Naive thymus-derived CD4-positive, alpha-beta T cell (primary cell): ENCODE data around the gene COL6A6. TPM values are rescaled to one million over a fixed set of nuclear protein-coding genes. Genes with fewer than 3 reads are reported as not detected.

Source experiments
- ATAC-seq: fragments of 150-1000 bp; cut with Tn5 transposase; 2 replicates; pipeline ENCODE4 v1.10.0; 2021; ENCODE audit warnings: mild to moderate bottlenecking, moderate library complexity
- CTCF ChIA-PET: fragments of 350-600 bp; sonication (Branson Sonifier 250); formaldehyde crosslinking; loops from one replicate; lab custom pipeline; 2021; ENCODE audit warnings: antibody characterized with exemption; lab: Charles Lee
- POLR2A ChIA-PET: fragments of 350-600 bp; sonication (Branson Sonifier 250); formaldehyde crosslinking; loops from one replicate; lab custom pipeline; 2021; ENCODE audit warnings: antibody characterized with exemption, inconsistent platforms; lab: Charles Lee
- DNase-seq, 9 donors: peaks; one replicate each; pipeline versions ENCODE4 v3.0.0 to v3.0.0-alpha.2; 2020 to 2022; ENCODE audit warnings: mixed read lengths in 1 of 9
- H3K27ac ChIP-seq: one replicate; pipeline ENCODE4 v1.7.0; 2013; ENCODE audit warnings: mild to moderate bottlenecking, low read depth, low read length, moderate library complexity
- H3K27me3 ChIP-seq, 2 donors: one replicate each; pipeline ENCODE4 v1.7.0; 2013; ENCODE audit warnings: low read length in 2 of 2, mild to moderate bottlenecking in 2 of 2, moderate library complexity in 2 of 2; ENCODE audit not compliant: control insufficient read depth in 2 of 2, insufficient read depth in 2 of 2
- H3K36me3 ChIP-seq, 3 experiments: 1 replicate in 2 of 3; 2 replicates in 1 of 3; pipeline ENCODE4 v1.7.0; 2013; ENCODE audit warnings: low read length in 3 of 3, mild to moderate bottlenecking in 3 of 3, moderate library complexity in 1 of 3; ENCODE audit not compliant: insufficient read depth in 3 of 3, control insufficient read depth in 2 of 3
- H3K4me1 ChIP-seq, 2 donors: one replicate each; pipeline ENCODE4 v1.7.0; 2013; ENCODE audit warnings: low read length in 2 of 2, mild to moderate bottlenecking in 2 of 2, moderate library complexity in 1 of 2; ENCODE audit not compliant: control insufficient read depth in 2 of 2, insufficient read depth in 2 of 2
- H3K4me3 ChIP-seq: 2 replicates; pipeline ENCODE4 v1.7.0; 2013; ENCODE audit warnings: mild to moderate bottlenecking, low read length
- H3K9me3 ChIP-seq, 3 experiments: 1 replicate in 2 of 3; 2 replicates in 1 of 3; pipeline ENCODE4 v1.7.0; 2013; ENCODE audit warnings: low read length in 3 of 3; ENCODE audit not compliant: control insufficient read depth in 2 of 3
- H3K27ac Mint-ChIP-seq, 9 donors: one replicate each; pipeline ENCODE4 v1.8.0; 2020 to 2022; ENCODE audit warnings: mixed read lengths in 9 of 9, mild to moderate bottlenecking in 8 of 9, moderate library complexity in 5 of 9, inconsistent platforms in 2 of 9
- H3K27me3 Mint-ChIP-seq, 5 donors: one replicate each; pipeline ENCODE4 v1.8.0; 2021 to 2022; ENCODE audit warnings: mixed read lengths in 5 of 5, mild to moderate bottlenecking in 1 of 5
- H3K36me3 Mint-ChIP-seq, 5 donors: one replicate each; pipeline ENCODE4 v1.8.0; 2020 to 2022; ENCODE audit warnings: mixed read lengths in 5 of 5, mild to moderate bottlenecking in 3 of 5, inconsistent platforms in 1 of 5
- H3K4me1 Mint-ChIP-seq, 7 donors: one replicate each; pipeline ENCODE4 v1.8.0; 2020 to 2022; ENCODE audit warnings: mixed read lengths in 7 of 7, mild to moderate bottlenecking in 3 of 7, inconsistent platforms in 1 of 7
- H3K4me3 Mint-ChIP-seq, 10 donors: one replicate each; pipeline ENCODE4 v1.8.0; 2020 to 2022; ENCODE audit warnings: mild to moderate bottlenecking in 10 of 10, mixed read lengths in 10 of 10, moderate library complexity in 6 of 10, inconsistent platforms in 2 of 10
- H3K9me3 Mint-ChIP-seq, 11 donors: one replicate each; pipeline ENCODE4 v1.8.0; 2020 to 2022; ENCODE audit warnings: mixed read lengths in 11 of 11, mild to moderate bottlenecking in 4 of 11, inconsistent platforms in 1 of 11, moderate library complexity in 1 of 11
- intact Hi-C, 2 donors: fragments of 100-400 bp; cut with micrococcal nuclease; formaldehyde crosslinking; loops; one replicate each; pipeline ENCODE4 v1.15.1; 2023
- polyA plus RNA-seq, 2 donors: library from polyadenylated mRNA; unstranded; fragments of 300-500 nt; fragmentation: Illumina TruSeq; gene quantifications; one replicate each; pipeline ENCODE4 v1.2.3, GENCODE V29; 2021
- total RNA-seq, 6 experiments: library from RNA in 5 of 6; stranded (reverse) in 5 of 6; gene quantifications; 1 replicate in 5 of 6; 2 replicates in 1 of 6; pipeline ENCODE4 v1.2.3 and lab custom pipeline; 2021 to 2026

The COL6A6 gene, protein sequence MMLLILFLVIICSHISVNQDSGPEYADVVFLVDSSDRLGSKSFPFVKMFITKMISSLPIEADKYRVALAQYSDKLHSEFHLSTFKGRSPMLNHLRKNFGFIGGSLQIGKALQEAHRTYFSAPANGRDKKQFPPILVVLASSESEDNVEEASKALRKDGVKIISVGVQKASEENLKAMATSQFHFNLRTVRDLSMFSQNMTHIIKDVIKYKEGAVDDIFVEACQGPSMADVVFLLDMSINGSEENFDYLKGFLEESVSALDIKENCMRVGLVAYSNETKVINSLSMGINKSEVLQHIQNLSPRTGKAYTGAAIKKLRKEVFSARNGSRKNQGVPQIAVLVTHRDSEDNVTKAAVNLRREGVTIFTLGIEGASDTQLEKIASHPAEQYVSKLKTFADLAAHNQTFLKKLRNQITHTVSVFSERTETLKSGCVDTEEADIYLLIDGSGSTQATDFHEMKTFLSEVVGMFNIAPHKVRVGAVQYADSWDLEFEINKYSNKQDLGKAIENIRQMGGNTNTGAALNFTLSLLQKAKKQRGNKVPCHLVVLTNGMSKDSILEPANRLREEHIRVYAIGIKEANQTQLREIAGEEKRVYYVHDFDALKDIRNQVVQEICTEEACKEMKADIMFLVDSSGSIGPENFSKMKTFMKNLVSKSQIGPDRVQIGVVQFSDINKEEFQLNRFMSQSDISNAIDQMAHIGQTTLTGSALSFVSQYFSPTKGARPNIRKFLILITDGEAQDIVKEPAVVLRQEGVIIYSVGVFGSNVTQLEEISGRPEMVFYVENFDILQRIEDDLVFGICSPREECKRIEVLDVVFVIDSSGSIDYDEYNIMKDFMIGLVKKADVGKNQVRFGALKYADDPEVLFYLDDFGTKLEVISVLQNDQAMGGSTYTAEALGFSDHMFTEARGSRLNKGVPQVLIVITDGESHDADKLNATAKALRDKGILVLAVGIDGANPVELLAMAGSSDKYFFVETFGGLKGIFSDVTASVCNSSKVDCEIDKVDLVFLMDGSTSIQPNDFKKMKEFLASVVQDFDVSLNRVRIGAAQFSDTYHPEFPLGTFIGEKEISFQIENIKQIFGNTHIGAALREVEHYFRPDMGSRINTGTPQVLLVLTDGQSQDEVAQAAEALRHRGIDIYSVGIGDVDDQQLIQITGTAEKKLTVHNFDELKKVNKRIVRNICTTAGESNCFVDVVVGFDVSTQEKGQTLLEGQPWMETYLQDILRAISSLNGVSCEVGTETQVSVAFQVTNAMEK (N-terminal part only)
- total RNA-seq (under 1 TPM in 1 of 5 experiments, not detected in 4; 0.05 TPM), polyA plus RNA-seq (not detected), total RNA-seq (lab: John Stamatoyannopoulos, UW) (not detected)

DNA sequence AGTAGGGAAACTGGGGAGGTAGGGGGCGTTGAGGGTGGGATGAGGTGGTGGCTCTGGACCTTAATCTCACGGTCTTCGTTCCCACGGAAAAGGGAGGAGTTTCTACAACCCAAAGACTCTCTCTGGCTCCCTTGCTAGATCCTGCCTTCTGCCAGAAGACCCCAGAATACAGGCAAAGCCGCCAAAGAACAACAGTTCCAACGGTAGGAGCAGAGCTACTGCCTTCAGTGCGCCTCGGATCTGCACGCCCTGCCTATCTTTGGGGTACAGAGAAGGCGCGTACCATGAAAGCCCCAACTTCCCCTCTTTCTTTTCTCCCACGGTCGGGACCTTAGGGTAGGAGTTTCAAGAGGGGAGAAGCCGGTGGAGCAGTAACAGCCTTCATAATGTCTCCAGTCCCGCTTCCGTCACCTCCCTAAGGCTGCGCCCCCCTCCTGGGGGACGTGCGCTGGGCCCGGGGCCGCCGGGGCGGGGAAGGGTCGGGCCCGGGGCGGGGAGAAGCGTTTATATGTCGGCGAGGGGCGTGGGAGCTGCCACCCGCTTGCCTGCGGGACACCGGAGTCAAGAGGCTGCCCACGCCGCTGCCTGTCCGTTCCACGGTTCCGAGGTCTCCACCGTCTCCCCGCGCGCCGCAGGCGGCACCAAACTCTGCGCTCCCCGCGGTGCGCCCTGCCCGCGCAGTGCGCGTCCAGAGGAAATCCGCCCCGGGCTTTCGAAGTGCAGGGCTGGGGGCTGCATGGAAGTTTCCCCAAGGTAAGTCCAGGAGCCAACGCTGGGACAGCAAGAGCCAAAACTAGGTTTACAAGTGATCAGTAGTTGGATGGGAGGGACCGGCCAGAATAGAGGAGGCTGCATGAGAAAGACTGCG lies at the start of gene COL6A6:
COL6A6 (plus strand) TSS at position 533 of the 868 bp plus-strand sequence. CDS start 43,188 bp downstream, outside the sequence.
- no peaks in the 10 kb centered on the region for H3K36me3 ChIP-seq
- Mint-ChIP-seq H3K9me3 (peaks cover 0 to 6% (median 0%) of the 10 kb centered on the region in 11 donors), H3K4me1 (peaks cover 0 to 7% (median 0%) of the 10 kb centered on the region in 7 donors), H3K36me3 (peaks cover 0 to 10% (median 0%) of the 10 kb centered on the region in 5 donors), H3K4me3 (no peak within 1 kb of the TSS), H3K27ac (no peak within 1 kb of the TSS), H3K27me3 (peaks cover 30 to 51% (median 47%) of the 10 kb centered on the region in 5 donors)
- H3K4me1 ChIP-seq: no peaks in the 10 kb centered on the region
- peaks cover 0 to 5% of the 10 kb centered on the region in 2 donors for H3K27me3 ChIP-seq
- H3K27ac ChIP-seq: no peak within 1 kb of the TSS
- no peaks in the 10 kb centered on the region for H3K9me3 ChIP-seq
- intact Hi-C loops: no loop called here
- no peak for DNase-seq
- POLR2A ChIA-PET: no interaction called here
- CTCF ChIA-PET: no interaction called here
- no peak within 1 kb of the TSS for H3K4me3 ChIP-seq
- no peak for ATAC-seq

DNA sequence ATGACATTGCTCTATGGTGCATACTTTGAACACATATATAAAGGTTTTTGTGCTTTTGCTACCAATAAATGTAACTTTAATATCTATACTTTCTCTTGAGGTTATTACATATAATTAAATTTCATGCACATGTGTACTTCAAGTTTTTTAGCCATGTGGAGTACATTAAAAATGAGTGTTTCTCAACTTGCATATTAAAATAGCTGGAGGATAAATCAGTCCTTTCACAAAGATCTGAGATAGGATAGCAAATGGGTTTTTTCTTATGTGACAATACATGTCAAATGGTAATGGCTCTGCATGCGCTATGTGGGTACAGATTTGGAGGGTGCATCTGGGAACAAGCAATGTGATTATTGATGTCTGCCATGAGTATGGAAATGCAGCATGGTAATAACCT lies 48.7 kb upstream of the COL6A6 start:
- Histone ChIP-seq H3K4me1 (no peaks in the 10 kb centered on the region), H3K9me3 (no peaks in the 10 kb centered on the region), H3K27ac (no peak overlapping the region), H3K4me3 (no peak overlapping the region), H3K27me3 (no peaks in the 10 kb centered on the region), H3K36me3 (no peaks in the 10 kb centered on the region)
- ChIA-PET CTCF (no interaction called here), POLR2A (no interaction called here)
- ATAC-seq (no peak), DNase-seq (no peak)
- intact Hi-C loops: no loop called here
- Mint-ChIP-seq H3K4me3 (no peak overlapping the region), H3K36me3 (no peaks in the 10 kb centered on the region), H3K9me3 (peaks cover 0 to 3% (median 0%) of the 10 kb centered on the region in 11 donors), H3K27ac (no peak overlapping the region), H3K27me3 (peaks cover 12 to 46% (median 30%) of the 10 kb centered on the region in 5 donors), H3K4me1 (no peaks in the 10 kb centered on the region)

DNA sequence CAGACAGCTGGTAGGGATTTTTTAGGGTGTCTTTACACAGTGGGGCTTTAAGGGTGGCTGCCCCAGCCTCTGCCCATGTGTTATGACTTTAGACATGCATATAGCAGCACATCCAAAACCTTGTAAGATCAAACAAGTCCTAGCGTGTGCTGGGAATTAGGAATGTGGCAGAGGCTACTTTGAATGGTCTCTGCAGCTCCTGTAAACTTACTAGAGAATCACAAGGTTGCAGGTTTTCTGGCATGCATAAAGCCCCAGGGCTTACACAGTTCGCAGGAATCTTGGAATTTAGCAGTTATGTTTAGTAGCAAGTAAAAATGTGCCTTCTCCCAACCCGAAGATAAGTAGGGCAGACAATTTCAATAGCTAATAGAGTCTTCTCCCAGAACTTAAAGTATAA lies 46.9 kb upstream of the COL6A6 start:
- no peak overlapping the region for H3K4me3 Mint-ChIP-seq
- no peaks in the 10 kb centered on the region for H3K27me3 ChIP-seq
- no peak overlapping the region for H3K27ac ChIP-seq
- peaks cover 0 to 14% (median 3%) of the 10 kb centered on the region in 11 donors for H3K9me3 Mint-ChIP-seq
- no peaks in the 10 kb centered on the region for H3K36me3 ChIP-seq
- DNase-seq (no peak), ATAC-seq (no peak)
- ChIA-PET CTCF (no interaction called here), POLR2A (no interaction called here)
- H3K27ac Mint-ChIP-seq: no peak overlapping the region
- H3K9me3 ChIP-seq: no peaks in the 10 kb centered on the region
- no peaks in the 10 kb centered on the region for H3K4me1 ChIP-seq
- H3K4me3 ChIP-seq: no peak overlapping the region
- no peaks in the 10 kb centered on the region for H3K4me1 Mint-ChIP-seq
- H3K36me3 Mint-ChIP-seq: no peaks in the 10 kb centered on the region
- intact Hi-C loops: no loop called here
- H3K27me3 Mint-ChIP-seq: peaks cover 9 to 38% (median 35%) of the 10 kb centered on the region in 5 donors

DNA sequence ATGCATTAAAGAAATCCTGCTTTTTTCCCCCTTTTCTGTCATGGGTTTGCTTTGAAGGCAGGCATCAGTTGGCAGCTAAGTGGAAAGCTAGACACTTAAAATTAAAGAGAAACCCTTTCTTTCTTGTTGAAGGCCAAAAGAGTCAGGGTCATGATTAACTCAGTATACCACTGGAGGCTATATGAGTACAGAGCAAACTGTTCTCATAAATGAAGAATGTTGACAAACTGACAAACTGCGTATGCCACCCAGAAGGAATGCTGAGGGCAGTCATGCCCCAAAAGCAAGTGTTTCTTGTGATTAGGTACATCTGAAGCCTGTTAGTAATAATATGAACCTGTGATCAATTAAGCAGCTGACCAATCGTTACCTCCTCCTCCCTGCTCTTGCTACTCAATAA lies 43.6 kb upstream of the COL6A6 start:
- no peaks in the 10 kb centered on the region for H3K4me1 Mint-ChIP-seq
- ATAC-seq (no peak), DNase-seq (no peak)
- H3K36me3 Mint-ChIP-seq: no peaks in the 10 kb centered on the region
- H3K4me3 Mint-ChIP-seq: no peak overlapping the region
- H3K27ac Mint-ChIP-seq: no peak overlapping the region
- Histone ChIP-seq H3K4me1 (no peaks in the 10 kb centered on the region), H3K36me3 (no peaks in the 10 kb centered on the region), H3K27me3 (no peaks in the 10 kb centered on the region), H3K27ac (no peak overlapping the region), H3K9me3 (no peaks in the 10 kb centered on the region), H3K4me3 (no peak overlapping the region)
- peaks cover 6 to 34% (median 26%) of the 10 kb centered on the region in 5 donors for H3K27me3 Mint-ChIP-seq
- POLR2A ChIA-PET: no interaction called here
- CTCF ChIA-PET: no interaction called here
- intact Hi-C loops: no loop called here
- H3K9me3 Mint-ChIP-seq: peaks cover 0 to 16% (median 4%) of the 10 kb centered on the region in 11 donors

DNA sequence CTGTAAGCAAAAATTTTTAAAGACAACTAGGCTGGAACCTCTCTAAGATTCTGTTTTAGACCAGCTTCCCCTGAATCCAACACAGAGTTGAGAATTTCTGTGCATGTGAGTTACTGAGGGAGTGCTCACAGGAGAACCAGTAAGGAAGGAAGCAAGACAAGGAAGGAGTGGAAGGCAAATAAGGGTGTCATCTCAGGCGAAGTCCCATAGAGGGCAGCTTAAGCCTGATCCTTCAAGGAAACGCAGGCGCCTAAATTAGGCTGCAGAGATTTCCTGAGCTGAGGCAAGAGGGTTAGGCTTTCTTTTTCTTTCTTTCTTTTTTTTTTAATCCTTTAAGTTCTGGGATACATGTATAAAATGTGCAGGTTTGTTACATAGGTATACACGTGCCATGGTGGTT lies 36.2 kb upstream of the COL6A6 start:
- Mint-ChIP-seq H3K4me3 (no peak overlapping the region), H3K27me3 (peaks cover 0 to 13% (median 5%) of the 10 kb centered on the region in 5 donors), H3K9me3 (peaks cover 0 to 27% (median 4%) of the 10 kb centered on the region in 11 donors), H3K4me1 (no peaks in the 10 kb centered on the region), H3K36me3 (no peaks in the 10 kb centered on the region), H3K27ac (no peak overlapping the region)
- POLR2A ChIA-PET: no interaction called here
- Histone ChIP-seq H3K27me3 (no peaks in the 10 kb centered on the region), H3K4me3 (no peak overlapping the region), H3K27ac (no peak overlapping the region), H3K4me1 (no peaks in the 10 kb centered on the region), H3K36me3 (no peaks in the 10 kb centered on the region), H3K9me3 (no peaks in the 10 kb centered on the region)
- intact Hi-C loops: no loop called here
- DNase-seq (no peak), ATAC-seq (no peak)
- CTCF ChIA-PET: no interaction called here
